RWPE2 (cell line): ENCODE measurements around the gene PMM2.

Experiments used
- ATAC-seq: fragments of 200-7000 bp; cut with Tn5 transposase; 3 replicates; pipeline ENCODE4 v1.9.1; 2021; ENCODE audit warnings: low read depth
- DNase-seq: peaks from one replicate; pipeline ENCODE4 v3.0.0-alpha.2; 2020; ENCODE audit warnings: low spot score
- H3K27ac ChIP-seq: fragments of 450-650 bp; 2 replicates; pipeline ENCODE4 v1.5.1; 2017; ENCODE audit warnings: mild to moderate bottlenecking; ENCODE audit not compliant: poor library complexity, severe bottlenecking
- H3K27me3 ChIP-seq: fragments of 250-450 bp; sonication (Bioruptor Pico); 2 replicates; pipeline ENCODE4 v1.5.1; 2021; ENCODE audit warnings: mild to moderate bottlenecking, moderate library complexity; ENCODE audit not compliant: insufficient read depth, poor library complexity, severe bottlenecking
- H3K36me3 ChIP-seq: fragments of 250-450 bp; sonication (Bioruptor Pico); 2 replicates; pipeline ENCODE4 v1.5.1; 2020; ENCODE audit warnings: low read depth, mild to moderate bottlenecking, moderate library complexity
- H3K4me1 ChIP-seq: fragments of 250-450 bp; sonication (Bioruptor Pico); 2 replicates; pipeline ENCODE4 v1.5.1; 2021; ENCODE audit warnings: mild to moderate bottlenecking, moderate library complexity; ENCODE audit not compliant: insufficient read depth, poor library complexity, severe bottlenecking
- H3K4me3 ChIP-seq: fragments of 250-450 bp; sonication (Bioruptor Pico); 2 replicates; pipeline ENCODE4 v1.5.1; 2021; ENCODE audit warnings: mild to moderate bottlenecking, moderate library complexity; ENCODE audit not compliant: severe bottlenecking
- H3K9me3 ChIP-seq: fragments of 250-450 bp; sonication (Bioruptor Pico); 2 replicates; pipeline ENCODE4 v1.5.1; 2021; ENCODE audit warnings: mild to moderate bottlenecking, moderate library complexity; ENCODE audit not compliant: severe bottlenecking
- TF ChIP-seq, protein P1 (sequence below): fragments of 450-650 bp; IDR thresholded peaks from one replicate; pipeline ENCODE4 v1.5.1; 2017; ENCODE audit warnings: mild to moderate bottlenecking, moderate library complexity; ENCODE audit not compliant: poor library complexity, severe bottlenecking

PMM2 gene

DNA sequence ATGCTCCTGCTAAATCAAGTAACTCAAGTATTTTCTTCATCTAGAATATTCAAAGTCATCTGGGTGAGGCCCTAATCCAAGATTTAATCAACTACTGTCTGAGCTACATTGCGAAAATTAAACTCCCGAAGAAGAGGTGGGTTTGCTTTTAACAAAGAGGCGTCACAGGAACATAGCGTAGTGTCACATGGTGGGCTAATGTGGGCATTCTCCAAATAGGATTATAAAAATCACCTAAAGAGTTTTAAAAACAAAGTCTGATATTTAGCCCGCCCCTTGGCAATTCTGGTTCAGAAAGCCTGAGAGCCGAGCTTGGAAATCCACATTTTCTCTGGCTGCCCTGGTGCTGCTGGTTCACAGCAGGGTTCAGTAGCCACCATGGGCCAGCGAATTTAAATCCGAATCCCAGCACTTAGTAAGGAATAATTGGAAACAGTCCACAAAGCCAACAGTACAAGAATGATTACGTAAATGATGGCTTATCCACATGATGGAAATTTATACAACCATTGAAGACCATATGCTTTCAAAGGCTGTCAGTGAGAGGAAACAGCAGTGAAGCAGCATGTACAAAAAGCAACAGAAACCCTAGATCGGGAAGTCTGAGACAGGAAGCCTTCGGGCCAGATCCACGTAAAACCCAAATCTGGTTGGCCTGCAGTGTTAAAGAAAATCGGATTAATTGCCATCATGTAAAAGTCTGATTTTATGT is 8.8 kb downstream of the PMM2 start:
- no peaks in the 10 kb centered on the region for H3K27me3 ChIP-seq
- ATAC-seq (no peak), DNase-seq (no peak)
- H3K4me1 ChIP-seq, result no peaks in the 10 kb centered on the region
- TF ChIP-seq, protein P1, sequence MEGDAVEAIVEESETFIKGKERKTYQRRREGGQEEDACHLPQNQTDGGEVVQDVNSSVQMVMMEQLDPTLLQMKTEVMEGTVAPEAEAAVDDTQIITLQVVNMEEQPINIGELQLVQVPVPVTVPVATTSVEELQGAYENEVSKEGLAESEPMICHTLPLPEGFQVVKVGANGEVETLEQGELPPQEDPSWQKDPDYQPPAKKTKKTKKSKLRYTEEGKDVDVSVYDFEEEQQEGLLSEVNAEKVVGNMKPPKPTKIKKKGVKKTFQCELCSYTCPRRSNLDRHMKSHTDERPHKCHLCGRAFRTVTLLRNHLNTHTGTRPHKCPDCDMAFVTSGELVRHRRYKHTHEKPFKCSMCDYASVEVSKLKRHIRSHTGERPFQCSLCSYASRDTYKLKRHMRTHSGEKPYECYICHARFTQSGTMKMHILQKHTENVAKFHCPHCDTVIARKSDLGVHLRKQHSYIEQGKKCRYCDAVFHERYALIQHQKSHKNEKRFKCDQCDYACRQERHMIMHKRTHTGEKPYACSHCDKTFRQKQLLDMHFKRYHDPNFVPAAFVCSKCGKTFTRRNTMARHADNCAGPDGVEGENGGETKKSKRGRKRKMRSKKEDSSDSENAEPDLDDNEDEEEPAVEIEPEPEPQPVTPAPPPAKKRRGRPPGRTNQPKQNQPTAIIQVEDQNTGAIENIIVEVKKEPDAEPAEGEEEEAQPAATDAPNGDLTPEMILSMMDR, result no peak
- H3K9me3 ChIP-seq, result no peaks in the 10 kb centered on the region
- peaks cover 100% of the 10 kb centered on the region for H3K36me3 ChIP-seq
- no peak overlapping the region for H3K27ac ChIP-seq
- no peak overlapping the region for H3K4me3 ChIP-seq

DNA sequence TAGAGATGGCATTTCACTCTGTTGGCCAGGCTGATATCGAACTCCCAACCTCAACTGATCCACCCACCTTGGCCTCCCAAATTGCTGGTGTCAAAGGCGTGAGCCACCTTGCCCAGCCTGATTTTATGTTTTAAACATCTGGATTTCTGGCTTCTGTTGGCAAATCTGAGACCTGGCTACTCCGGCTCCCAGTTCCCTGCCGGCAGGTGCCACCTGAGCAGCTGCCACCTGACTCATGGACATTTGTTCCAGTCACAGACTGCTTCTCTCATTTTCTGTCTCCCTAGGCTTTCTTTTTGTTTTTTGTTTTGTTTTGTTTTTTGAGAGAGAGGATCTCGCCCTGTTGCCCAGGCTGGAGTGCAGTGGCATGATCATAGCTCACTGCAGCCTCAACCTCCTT is 9.6 kb downstream of the PMM2 start:
- Histone ChIP-seq H3K4me3 (no peak overlapping the region), H3K4me1 (peaks cover 5% of the 10 kb centered on the region), H3K9me3 (no peaks in the 10 kb centered on the region), H3K36me3 (peaks cover 100% of the 10 kb centered on the region), H3K27me3 (no peaks in the 10 kb centered on the region), H3K27ac (no peak overlapping the region)
- DNase-seq (no peak), ATAC-seq (no peak)
- TF ChIP-seq, protein P1, result no peak

DNA sequence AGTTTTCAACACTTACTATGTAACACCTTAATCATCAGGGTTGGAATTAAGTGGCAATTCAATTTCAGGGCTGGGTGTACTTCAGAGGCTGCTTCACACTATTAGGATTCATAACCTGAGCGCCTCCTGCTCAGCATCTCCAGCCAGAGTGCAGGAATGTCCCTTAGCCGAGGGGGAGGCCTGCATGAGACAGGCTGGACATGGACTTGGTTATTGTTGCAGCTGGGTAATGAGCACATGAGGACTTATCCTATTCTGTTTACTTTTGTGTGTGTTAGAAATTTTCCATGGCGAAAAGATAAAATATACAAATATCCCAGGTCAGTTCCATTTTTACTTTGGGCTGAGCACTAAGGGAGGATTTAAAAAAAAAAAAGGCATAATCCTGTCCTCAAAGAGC is 10.4 kb downstream of the PMM2 start:
- Histone ChIP-seq H3K27me3 (no peaks in the 10 kb centered on the region), H3K4me3 (no peak overlapping the region), H3K9me3 (no peaks in the 10 kb centered on the region), H3K27ac (no peak overlapping the region), H3K4me1 (peaks cover 5% of the 10 kb centered on the region), H3K36me3 (peaks cover 100% of the 10 kb centered on the region)
- TF ChIP-seq, protein P1, result no peak
- no peak for ATAC-seq
- DNase-seq, result no peak

DNA sequence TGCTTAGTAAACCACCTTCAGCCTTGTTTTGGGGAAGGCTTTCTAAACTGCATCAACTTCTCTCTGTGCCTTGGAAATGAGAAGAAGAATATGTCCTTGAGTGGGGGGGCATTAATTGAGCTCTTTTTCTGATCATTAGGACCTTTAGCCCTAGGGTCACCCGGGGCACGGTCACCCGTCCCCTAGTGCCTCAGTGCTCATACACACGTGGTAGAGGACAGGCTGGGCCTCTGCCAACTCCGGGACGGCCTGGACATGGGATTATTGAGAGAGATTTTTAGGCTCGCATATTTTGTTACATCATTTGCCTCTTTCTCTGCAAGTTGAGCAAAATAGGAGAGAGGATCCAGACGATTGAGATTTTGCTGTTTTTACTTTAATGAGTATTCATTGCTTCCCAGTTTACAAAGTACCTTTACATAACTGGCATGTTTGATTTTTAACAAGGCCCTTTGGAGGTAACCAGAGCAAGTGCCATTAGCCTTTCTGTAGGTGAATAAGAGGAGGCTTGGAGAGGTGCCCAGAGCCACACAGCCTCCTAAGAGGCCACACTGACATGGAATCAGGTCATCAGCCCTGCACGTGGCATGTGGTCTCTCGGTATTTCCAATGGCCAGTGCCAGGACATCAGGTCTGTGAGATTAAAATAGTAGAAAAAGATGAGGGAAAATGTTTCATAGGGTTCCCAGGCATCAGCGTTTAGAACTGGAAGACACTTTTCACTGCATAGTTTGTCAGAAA is 11.1 kb downstream of the PMM2 start:
- no peak overlapping the region for H3K4me3 ChIP-seq
- peaks cover 100% of the 10 kb centered on the region for H3K36me3 ChIP-seq

More for the DNA sequence above, 11.1 kb downstream of the PMM2 start:
- H3K9me3 ChIP-seq, result no peaks in the 10 kb centered on the region
- no peaks in the 10 kb centered on the region for H3K27me3 ChIP-seq
- TF ChIP-seq, protein P1, result no peak
- ATAC-seq (no peak), DNase-seq (no peak)
- H3K4me1 ChIP-seq, result peaks cover 5% of the 10 kb centered on the region
- H3K27ac ChIP-seq, result no peak overlapping the region
